H1 (cell line): ENCODE data around the gene POLR3C. TPM values are rescaled to one million over a fixed set of nuclear protein-coding genes. Genes with fewer than 3 reads are reported as not detected.

Experiments used
- CTCF ChIA-PET: fragments of 300-600 bp; sonication (Branson Sonifier 250); formaldehyde crosslinking; loops from one replicate; lab custom pipeline; 2021; ENCODE audit not compliant: partially characterized antibody; lab: Charles Lee
- POLR2A ChIA-PET: fragments of 300-600 bp; sonication (Branson Sonifier 250); formaldehyde crosslinking; loops from one replicate; lab custom pipeline; 2021; ENCODE audit warnings: inconsistent platforms; ENCODE audit not compliant: partially characterized antibody; lab: Charles Lee
- DNase-seq, 2 experiments: peaks; one replicate each; pipeline versions ENCODE4 v3.0.0 to v3.0.0-alpha.2; 2010 to 2022; ENCODE audit warnings: low spot score in 2 of 2, low read depth in 1 of 2, mixed read lengths in 1 of 2
- FAIRE-seq: peaks from 2 replicates; lab custom pipeline; 2011; peaks lifted over from hg19 to GRCh38; lab: Jason Lieb, UNC
- H2AFZ ChIP-seq: 2 replicates; pipeline ENCODE4 v1.8.1; 2012; ENCODE audit warnings: low read length, inconsistent platforms
- H2AK5ac ChIP-seq: 2 replicates; pipeline ENCODE4 v1.6.1; 2013; ENCODE audit warnings: low read depth, low read length
- H2BK120ac ChIP-seq: replicated peaks from 2 replicates; pipeline ENCODE3; 2013; ENCODE audit warnings: low read depth, low read length, inconsistent platforms
- H2BK12ac ChIP-seq: 2 replicates; pipeline ENCODE4 v1.6.1; 2013; ENCODE audit warnings: low read depth, low read length
- H2BK15ac ChIP-seq: 2 replicates; pipeline ENCODE4 v1.6.1; 2013; ENCODE audit warnings: low read length
- H2BK20ac ChIP-seq: 2 replicates; pipeline ENCODE4 v1.6.1; 2013; ENCODE audit warnings: low read length
- H2BK5ac ChIP-seq: 2 replicates; pipeline ENCODE4 v1.6.1; 2013; ENCODE audit warnings: low read depth, low read length
- H3K14ac ChIP-seq: 2 replicates; pipeline ENCODE4 v1.6.1; 2013; ENCODE audit warnings: inconsistent platforms; ENCODE audit not compliant: insufficient read length
- H3K18ac ChIP-seq: 2 replicates; pipeline ENCODE4 v1.6.1; 2013; ENCODE audit warnings: low read length; ENCODE audit errors: extremely low read depth
- H3K23ac ChIP-seq: 2 replicates; pipeline ENCODE4 v1.6.1; 2013; ENCODE audit warnings: inconsistent platforms; ENCODE audit not compliant: insufficient read length
- H3K23me2 ChIP-seq: 2 replicates; pipeline ENCODE4 v1.6.1; 2013; ENCODE audit warnings: low read depth, low read length
- H3K27ac ChIP-seq: 2 replicates; pipeline ENCODE4 v1.6.1; 2011; ENCODE audit warnings: low read depth, low read length, inconsistent platforms
- H3K27me3 ChIP-seq, 4 experiments: replicated peaks in 1 of 4; 1 replicate in 1 of 4; 2 replicates in 3 of 4; pipeline versions ENCODE4 v1.6.1 to v1.8.1; 2011 to 2013; ENCODE audit warnings: low read length in 3 of 4, mild to moderate bottlenecking in 3 of 4, inconsistent platforms in 2 of 4, mixed read lengths in 2 of 4, moderate library complexity in 1 of 4; ENCODE audit not compliant: control insufficient read depth in 3 of 4, insufficient read depth in 3 of 4; ENCODE audit errors: extremely low read depth in 1 of 4
- H3K36me3 ChIP-seq, 4 experiments: 2 replicates each; pipeline versions ENCODE4 v1.6.1 to v1.8.1; 2011 to 2013; ENCODE audit warnings: mild to moderate bottlenecking in 4 of 4, low read length in 3 of 4, moderate library complexity in 2 of 4, control low read depth in 1 of 4, inconsistent platforms in 1 of 4; ENCODE audit not compliant: insufficient read depth in 4 of 4, control insufficient read depth in 2 of 4
- H3K4ac ChIP-seq: replicated peaks from 2 replicates; pipeline ENCODE3; 2013; ENCODE audit warnings: low read length, low read depth, mixed read lengths, inconsistent platforms; ENCODE audit not compliant: insufficient read length
- H3K4me1 ChIP-seq, 4 experiments: replicated peaks in 1 of 4; 1 replicate in 1 of 4; 2 replicates in 3 of 4; pipeline versions ENCODE4 v1.6.1 to v1.8.1; 2011 to 2013; ENCODE audit warnings: low read length in 3 of 4, inconsistent platforms in 2 of 4, mixed read lengths in 1 of 4; ENCODE audit not compliant: insufficient read depth in 4 of 4, control insufficient read depth in 3 of 4
- H3K4me2 ChIP-seq, 2 experiments: 2 replicates each; pipeline versions ENCODE4 v1.6.1 to v1.8.1; 2011 to 2013; ENCODE audit warnings: low read depth in 2 of 2, low read length in 2 of 2, control low read depth in 1 of 2, inconsistent platforms in 1 of 2, mild to moderate bottlenecking in 1 of 2; ENCODE audit not compliant: insufficient read depth in 1 of 2
- H3K4me3 ChIP-seq, 4 experiments: fragments of 200-600, 300-600 bp in 1 of 4; sonication (generic), shearing (Covaris generic), sonication (Bioruptor Twin) in 1 of 4; 2 replicates each; pipeline versions ENCODE4 v1.5.1 to v1.8.1; 2011 to 2016; ENCODE audit warnings: low read length in 4 of 4, low read depth in 3 of 4, control low read depth in 2 of 4, inconsistent platforms in 2 of 4, mild to moderate bottlenecking in 2 of 4, mixed read lengths in 1 of 4, moderate library complexity in 1 of 4; ENCODE audit not compliant: insufficient read depth in 2 of 4; ENCODE audit errors: extremely low read depth in 1 of 4
- H3K56ac ChIP-seq: replicated peaks from 2 replicates; pipeline ENCODE3; 2013; ENCODE audit warnings: low read depth, mild to moderate bottlenecking, mixed read lengths, low read length, inconsistent platforms; ENCODE audit not compliant: insufficient read length
- H3K79me1 ChIP-seq: 2 replicates; pipeline ENCODE4 v1.6.1; 2013; ENCODE audit warnings: low read depth, low read length, control low read depth
- H3K79me2 ChIP-seq, 2 experiments: 2 replicates each; pipeline versions ENCODE4 v1.6.1 to v1.8.1; 2012 to 2013; ENCODE audit warnings: low read length in 2 of 2, mild to moderate bottlenecking in 2 of 2, inconsistent platforms in 1 of 2; ENCODE audit not compliant: insufficient read depth in 2 of 2, control insufficient read depth in 1 of 2
- H3K9ac ChIP-seq, 4 experiments: replicated peaks in 1 of 4; 1 replicate in 1 of 4; 2 replicates in 3 of 4; pipeline versions ENCODE4 v1.6.1 to v1.8.1; 2011 to 2013; ENCODE audit warnings: low read depth in 3 of 4, low read length in 3 of 4, control low read depth in 2 of 4, mild to moderate bottlenecking in 2 of 4, moderate library complexity in 2 of 4, inconsistent platforms in 1 of 4; ENCODE audit errors: extremely low read depth in 1 of 4
- H3K9me3 ChIP-seq, 2 experiments: 2 replicates each; pipeline versions ENCODE4 v1.6.1 to v1.8.1; 2012 to 2013; ENCODE audit warnings: mild to moderate bottlenecking in 2 of 2, moderate library complexity in 2 of 2, control low read depth in 1 of 2, inconsistent platforms in 1 of 2, low read depth in 1 of 2, low read length in 1 of 2, mixed read lengths in 1 of 2; ENCODE audit not compliant: insufficient read depth in 2 of 2
- H4K20me1 ChIP-seq, 2 experiments: replicated peaks in 1 of 2; 2 replicates each; pipeline versions ENCODE3 to v1.8.1; 2011 to 2013; ENCODE audit warnings: inconsistent platforms in 2 of 2, low read length in 2 of 2, mild to moderate bottlenecking in 1 of 2; ENCODE audit not compliant: insufficient read depth in 2 of 2, control insufficient read depth in 1 of 2
- H4K5ac ChIP-seq: 2 replicates; pipeline ENCODE4 v1.6.1; 2013; ENCODE audit warnings: low read length, low read depth, mixed read lengths, inconsistent platforms; ENCODE audit not compliant: insufficient read length
- H4K8ac ChIP-seq: 2 replicates; pipeline ENCODE4 v1.8.0; 2013; ENCODE audit warnings: mild to moderate bottlenecking, moderate library complexity, low read length, inconsistent platforms; ENCODE audit not compliant: insufficient read depth; ENCODE audit errors: extremely low read depth
- H4K91ac ChIP-seq: replicated peaks from 2 replicates; pipeline ENCODE3; 2013; ENCODE audit warnings: low read length, mixed read lengths, inconsistent platforms; ENCODE audit not compliant: insufficient read length
- BACH1 ChIP-seq: IDR thresholded peaks from 2 replicates; pipeline ENCODE4 v1.6.1; 2012; ENCODE audit warnings: low read length, improper control_type of control experiment
- BCL11A ChIP-seq, 2 experiments: IDR thresholded peaks; one replicate each; pipeline ENCODE4 v1.6.1; 2011; ENCODE audit warnings: low read depth in 2 of 2, low read length in 2 of 2, mild to moderate bottlenecking in 2 of 2
- CBX5 ChIP-seq: fragments of 300-800, 300-1000 bp; sonication (generic); IDR thresholded peaks from 2 replicates; pipeline ENCODE4 v1.7.1; 2016; ENCODE audit warnings: antibody characterized with exemption, low read length, low read depth
- EP300 ChIP-seq, 2 experiments: IDR thresholded peaks; 1 replicate in 1 of 2; 2 replicates in 1 of 2; pipeline ENCODE4 v1.6.1; 2011 to 2012; ENCODE audit warnings: low read depth in 2 of 2, low read length in 2 of 2, mild to moderate bottlenecking in 2 of 2, borderline replicate concordance in 1 of 2, inconsistent platforms in 1 of 2, moderate library complexity in 1 of 2
- FOSL1 ChIP-seq: IDR thresholded peaks from 2 replicates; pipeline ENCODE4 v1.6.1; 2011; ENCODE audit warnings: mild to moderate bottlenecking, low read depth, low read length, moderate library complexity; ENCODE audit not compliant: insufficient read depth
- JUND ChIP-seq: IDR thresholded peaks from 2 replicates; pipeline ENCODE4 v1.6.1; 2011; ENCODE audit warnings: mild to moderate bottlenecking, improper control_type of control experiment, low read length
- KDM4A ChIP-seq: IDR thresholded peaks from one replicate; pipeline ENCODE4 v1.7.1; 2012; ENCODE audit warnings: low read depth, mild to moderate bottlenecking, moderate library complexity, low read length, inconsistent platforms; ENCODE audit not compliant: severe bottlenecking
- MAFK ChIP-seq: IDR thresholded peaks from 2 replicates; pipeline ENCODE4 v1.6.1; 2012; ENCODE audit warnings: low read depth, mild to moderate bottlenecking, improper control_type of control experiment, low read length
- SP4 ChIP-seq: IDR thresholded peaks from 2 replicates; pipeline ENCODE4 v1.6.1; 2012; ENCODE audit warnings: low read length, inconsistent platforms
- TBP ChIP-seq: IDR thresholded peaks from 2 replicates; pipeline ENCODE4 v1.6.1; 2011; ENCODE audit warnings: low read depth, low read length, improper control_type of control experiment
- USF2 ChIP-seq: IDR thresholded peaks from 2 replicates; pipeline ENCODE4 v1.6.1; 2011; ENCODE audit warnings: low read length, improper control_type of control experiment
- YY1 ChIP-seq: IDR thresholded peaks from 2 replicates; pipeline ENCODE4 v1.6.1; 2011; ENCODE audit warnings: low read depth, mild to moderate bottlenecking, low read length
- WGBS, 2 experiments: shearing (Covaris generic) in 1 of 2; methylation state at CpG; one replicate each; pipeline versions ENCODE4 v1.1.6 to v1.1.7; 2013 to 2015; ENCODE audit warnings: low lambda C conversion rate in 2 of 2, mixed read lengths in 2 of 2, inconsistent platforms in 1 of 2, low coverage in 1 of 2, missing lambda C conversion rate in 1 of 2; ENCODE audit not compliant: insufficient replicate concordance in 2 of 2, insufficient coverage in 1 of 2, insufficient read length in 1 of 2; ENCODE audit errors: extremely low coverage in 1 of 2, missing lambda C conversion rate in 1 of 2; 5-methylcytosine and 5-hydroxymethylcytosine counted together
- polyA plus RNA-seq, 7 experiments: library from polyadenylated mRNA; depleted of rRNA in 3 of 7; stranded (reverse) in 5 of 7; unstranded in 2 of 7; fragments of >200 nt in 5 of 7; fragments of 200-250 nt in 2 of 7; gene quantifications; 1 replicate in 5 of 7; 2 replicates in 1 of 7; 4 replicates in 1 of 7; pipeline versions ENCODE4 v1.2.1 to v1.2.3, GENCODE V29; 2011 to 2013; ENCODE audit warnings: missing spikeins in 2 of 7, mixed read lengths in 2 of 7
- total RNA-seq: library from RNA; stranded (reverse); fragmentation: NEBNext Ultra II Directional; extraction: Animal tissue kit (Norgen Biotek cat#: 25700); gene quantifications from 2 replicates; pipeline ENCODE4 v1.2.1, GENCODE V29; 2021

POLR3C gene
- total and polyA plus RNA-seq, 2 of the 8 experiments (the other 6 are each of a cell fraction or from before 2014, with no cell fraction given), result 26.8 TPM

- H3K14ac ChIP-seq, result no peak overlapping the region
- H3K36me3 ChIP-seq, result no peaks in the 10 kb centered on the region
- H4K91ac ChIP-seq, result no peak overlapping the region
- no peak overlapping the region for H3K18ac ChIP-seq
- H3K56ac ChIP-seq, result no peak overlapping the region
- H2BK12ac ChIP-seq, result no peak overlapping the region
- no peak overlapping the region for H3K4ac ChIP-seq
- no peak overlapping the region for H3K27ac ChIP-seq
- H3K9me3 ChIP-seq, result no peaks in the 10 kb centered on the region
- no peak overlapping the region for H3K9ac ChIP-seq
- H2BK15ac ChIP-seq, result no peak overlapping the region
- no peak overlapping the region for H2AK5ac ChIP-seq
- peaks cover 5% of the 10 kb centered on the region; the same call in 1 of the 2 replicates for H3K79me1 ChIP-seq
- H3K4me1 ChIP-seq, result peaks cover 0 to 9% (median 1%) of the 10 kb centered on the region in 4 experiments; a peak in 5 of 7 replicates
- no peak overlapping the region for H4K5ac ChIP-seq
- no peak overlapping the region for H2BK120ac ChIP-seq
- 93% methylated on average over 3 of the region's 3 CpGs; no CpG with 5 or more reads in 1 of the 2 experiments for WGBS, 2 experiments
- no peak overlapping the region for H2BK20ac ChIP-seq
- H2AFZ ChIP-seq, result no peak overlapping the region
- DNase-seq (no peak), FAIRE-seq (no peak)
- H4K8ac ChIP-seq, result no peak overlapping the region
- H3K23ac ChIP-seq, result no peak overlapping the region
- H3K23me2 ChIP-seq, result no peaks in the 10 kb centered on the region
- H3K4me2 ChIP-seq, result no peak overlapping the region
- H4K20me1 ChIP-seq, result peaks cover 0 to 2% of the 10 kb centered on the region in 2 experiments
- H3K79me2 ChIP-seq, result peaks cover 0 to 26% of the 10 kb centered on the region in 2 experiments; a peak in 2 of 4 replicates
- no peak overlapping the region for H2BK5ac ChIP-seq
- POLR2A ChIA-PET, result no interaction called here
- no peak overlapping the region for H3K4me3 ChIP-seq
- no peaks in the 10 kb centered on the region for H3K27me3 ChIP-seq
- CTCF ChIA-PET, result no interaction called here
- no peak for TF ChIP-seq YY1
- TF ChIP-seq CBX5, result no peak
- TF ChIP-seq BCL11A (IDR thresholded peaks at IDR 0.05; ENCODE audit: low read depth in 2 of 2, low read length in 2 of 2), result no peak
- TF ChIP-seq JUND, result no peak
- no peak for TF ChIP-seq TBP
- TF ChIP-seq KDM4A, result no peak
- no peak for TF ChIP-seq MAFK
- no peak for TF ChIP-seq USF2
- no peak for TF ChIP-seq FOSL1
- no peak for TF ChIP-seq SP4
- no peak for TF ChIP-seq EP300 (IDR thresholded peaks at IDR 0.05; ENCODE audit: borderline replicate concordance in 1 of 2, low read depth in 2 of 2, low read length in 2 of 2)
- no peak for TF ChIP-seq BACH1
Measured at GRCh38 chr1:145804235-145805045, 19.6 kb upstream of the POLR3C start.
